GM23248 (cell line): ENCODE measurements around the gene FKBP15.

Source experiments
- EZH2 ChIP-seq: fragments of 200-600 bp; sonication (generic); IDR thresholded peaks from 2 replicates; pipeline ENCODE4 v1.6.1; 2018; ENCODE audit warnings: antibody characterized with exemption, mild to moderate bottlenecking; ENCODE audit not compliant: insufficient read depth, poor library complexity, severe bottlenecking
- EZH2phosphoT487 ChIP-seq: fragments of 200-600 bp; sonication (generic); IDR thresholded peaks from 2 replicates; pipeline ENCODE4 v1.6.1; 2018; ENCODE audit warnings: antibody characterized with exemption, moderate library complexity, mild to moderate bottlenecking, low read depth; ENCODE audit not compliant: insufficient read depth

- no peak for TF ChIP-seq EZH2
- no peak for TF ChIP-seq EZH2phosphoT487
Measured at GRCh38 chr9:113178087-113178486, 43.0 kb downstream of the FKBP15 start.
